Ectodermal cell (in vitro differentiated cells): ENCODE data around the gene PFDN4.

ENCODE experiments used
- H3K27ac ChIP-seq: 2 replicates; pipeline ENCODE4 v1.7.0; 2013; ENCODE audit warnings: mild to moderate bottlenecking, low read depth, low read length; ENCODE audit not compliant: insufficient read depth, poor library complexity, severe bottlenecking
- H3K27me3 ChIP-seq: 2 replicates; pipeline ENCODE4 v1.7.0; 2013; ENCODE audit warnings: mild to moderate bottlenecking, low read length; ENCODE audit not compliant: insufficient read depth, control insufficient read depth, poor library complexity, severe bottlenecking
- H3K36me3 ChIP-seq: one replicate; pipeline ENCODE4 v1.7.0; 2013; ENCODE audit warnings: low read length; ENCODE audit not compliant: control insufficient read depth, insufficient read depth
- H3K4me1 ChIP-seq: one replicate; pipeline ENCODE4 v1.7.0; 2013; ENCODE audit warnings: low read length; ENCODE audit not compliant: control insufficient read depth, insufficient read depth
- H3K4me3 ChIP-seq: 2 replicates; pipeline ENCODE4 v1.7.0; 2013; ENCODE audit warnings: low read depth, low read length, control low read depth; ENCODE audit not compliant: insufficient read depth
- H3K9me3 ChIP-seq: 2 replicates; pipeline ENCODE4 v1.7.0; 2013; ENCODE audit warnings: mild to moderate bottlenecking, low read length, moderate library complexity; ENCODE audit not compliant: control insufficient read depth
- WGBS, 2 experiments: methylation state at CpG; one replicate each; pipeline ENCODE4 v1.1.7; 2013; ENCODE audit warnings: missing lambda C conversion rate in 2 of 2; 5-methylcytosine and 5-hydroxymethylcytosine counted together

PFDN4 gene

DNA sequence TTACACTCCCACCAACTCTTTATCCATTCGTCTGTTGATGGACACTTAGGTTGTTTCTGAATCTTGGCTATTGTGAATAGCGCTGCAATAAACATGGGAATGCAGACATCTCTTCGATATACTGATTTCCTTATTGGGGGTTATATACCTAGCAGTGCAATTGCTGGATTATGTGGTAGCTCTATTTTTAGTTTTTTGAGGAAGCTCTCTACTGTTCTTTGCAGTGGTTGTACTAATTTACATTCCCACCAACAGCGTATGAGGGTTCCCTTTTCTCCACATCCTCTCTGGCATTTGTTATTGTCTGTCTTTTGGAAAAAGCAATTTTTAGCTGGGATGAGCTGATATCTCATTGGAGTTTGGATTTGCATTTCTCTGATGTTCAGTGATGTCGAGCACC lies 4.6 kb upstream of the PFDN4 start:
- Histone ChIP-seq H3K27me3 (no peaks in the 10 kb centered on the region), H3K27ac (no peak overlapping the region), H3K36me3 (no peaks in the 10 kb centered on the region), H3K4me3 (no peak overlapping the region), H3K4me1 (no peaks in the 10 kb centered on the region), H3K9me3 (no peaks in the 10 kb centered on the region)
- WGBS, 2 experiments = 71 to 74% methylated on average over 4 to 5 of the region's 5 CpGs

DNA sequence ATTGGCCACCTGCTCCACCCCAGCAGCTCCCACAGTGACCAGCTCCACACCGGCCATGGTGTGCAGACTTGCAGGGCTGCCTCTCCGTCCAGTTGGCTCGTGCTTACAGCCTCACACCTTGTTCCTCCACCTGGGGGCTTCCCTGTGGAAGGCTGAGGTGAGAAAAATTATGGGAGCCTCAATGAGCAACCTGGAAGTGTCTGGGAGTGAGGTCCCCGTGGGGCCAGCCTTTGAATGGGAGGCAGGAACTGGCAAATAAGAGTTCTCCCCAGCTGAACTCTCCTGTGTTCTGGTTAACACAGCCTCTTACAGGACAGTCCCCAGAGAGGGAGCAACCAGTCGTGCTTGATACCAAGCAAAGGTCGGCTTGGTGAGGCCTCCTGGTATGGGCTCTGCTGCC lies 3.8 kb upstream of the PFDN4 start:
- no peaks in the 10 kb centered on the region for H3K4me1 ChIP-seq
- H3K27me3 ChIP-seq = no peaks in the 10 kb centered on the region
- H3K4me3 ChIP-seq = no peak overlapping the region
- no peak overlapping the region for H3K27ac ChIP-seq
- H3K9me3 ChIP-seq = no peaks in the 10 kb centered on the region
- H3K36me3 ChIP-seq = no peaks in the 10 kb centered on the region
- WGBS, 2 experiments = 84 to 90% methylated on average over 6 of the region's 6 CpGs

DNA sequence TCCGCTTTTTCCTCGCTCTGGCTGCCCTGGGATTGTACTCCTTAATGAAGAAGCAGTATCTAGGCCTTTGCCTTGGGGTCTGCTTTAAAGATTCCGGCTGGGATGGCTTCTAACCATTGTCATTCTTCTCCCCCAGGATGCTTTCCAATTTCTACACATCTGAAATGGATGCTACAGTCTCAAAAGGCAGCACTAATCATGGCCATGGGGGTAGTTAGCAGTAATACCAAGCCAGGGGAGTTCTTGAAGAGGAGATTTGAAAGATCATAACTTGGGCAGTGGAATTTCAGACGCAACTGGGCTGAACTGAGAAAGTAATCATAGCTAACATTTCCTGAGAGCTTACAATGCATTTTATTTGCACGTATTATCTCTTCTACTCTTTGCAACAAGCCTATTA lies 3.4 kb upstream of the PFDN4 start:
- Histone ChIP-seq H3K27ac (no peak overlapping the region), H3K4me3 (no peak overlapping the region), H3K9me3 (no peaks in the 10 kb centered on the region), H3K27me3 (no peaks in the 10 kb centered on the region), H3K36me3 (no peaks in the 10 kb centered on the region), H3K4me1 (peaks cover 1% of the 10 kb centered on the region)
- WGBS, 2 experiments = 93 to 97% methylated on average over 5 of the region's 5 CpGs

DNA sequence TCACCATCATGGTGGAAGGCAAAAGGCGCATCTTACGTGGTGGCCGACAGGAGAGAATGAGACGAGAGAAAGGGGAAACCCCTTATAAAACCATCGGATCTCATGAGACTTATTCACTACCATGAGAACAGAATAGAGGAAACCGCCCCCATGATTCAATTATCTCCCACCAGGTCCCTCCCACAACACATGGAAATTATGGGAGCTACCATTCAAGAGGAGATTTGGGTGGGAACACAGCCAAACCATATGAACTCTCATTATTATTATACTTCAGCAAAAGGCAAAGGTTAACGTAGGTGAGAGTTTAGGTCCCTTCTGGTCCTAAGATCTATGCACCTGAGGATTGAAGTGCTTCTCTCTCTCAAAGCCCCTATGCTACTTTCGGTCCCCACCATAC lies 2.4 kb upstream of the PFDN4 start:
- Histone ChIP-seq H3K4me1 (peaks cover 8% of the 10 kb centered on the region), H3K9me3 (no peaks in the 10 kb centered on the region), H3K4me3 (no peak overlapping the region), H3K36me3 (no peaks in the 10 kb centered on the region), H3K27ac (no peak overlapping the region), H3K27me3 (no peaks in the 10 kb centered on the region)
- 92% methylated on average over 8 of the region's 8 CpGs for WGBS, 2 experiments

DNA sequence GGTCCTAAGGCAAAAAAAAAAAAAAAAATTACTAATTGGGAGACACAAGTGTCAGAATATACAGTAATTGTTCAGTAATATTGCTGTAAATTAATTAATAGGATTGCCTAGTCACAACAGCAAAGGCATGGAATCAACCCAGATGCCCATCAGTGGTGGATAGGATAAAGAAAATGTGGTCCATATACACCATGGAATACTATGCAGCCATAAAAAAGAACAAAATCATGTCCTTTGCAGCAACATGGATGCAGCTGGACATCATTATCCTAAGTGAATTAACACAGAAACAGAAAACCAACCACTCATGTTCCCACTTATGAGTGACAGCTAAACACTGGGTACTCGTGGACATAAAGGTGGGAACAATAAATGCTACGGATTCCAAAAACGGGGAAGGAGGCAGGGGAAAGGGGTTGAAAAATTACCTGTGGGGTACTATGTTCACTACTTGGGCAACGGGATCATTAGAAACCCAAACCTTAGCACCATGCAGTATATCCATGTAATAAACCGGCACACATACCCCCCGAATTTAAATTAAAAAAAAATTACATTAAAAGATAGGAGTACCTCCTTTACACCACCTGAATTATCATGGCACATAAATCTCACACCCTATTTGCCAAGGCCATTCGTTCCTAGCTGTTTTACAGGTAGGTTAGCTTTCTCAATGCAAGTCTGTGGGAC lies 689 bp upstream of the PFDN4 start:
- Histone ChIP-seq H3K27me3 (no peaks in the 10 kb centered on the region), H3K4me1 (peaks cover 8% of the 10 kb centered on the region), H3K36me3 (peaks cover 4% of the 10 kb centered on the region), H3K9me3 (no peaks in the 10 kb centered on the region), H3K4me3 (peak overlapping the region; percentile 95), H3K27ac (no peak overlapping the region)
- WGBS, 2 experiments = 79 to 83% methylated on average over 7 of the region's 7 CpGs

DNA sequence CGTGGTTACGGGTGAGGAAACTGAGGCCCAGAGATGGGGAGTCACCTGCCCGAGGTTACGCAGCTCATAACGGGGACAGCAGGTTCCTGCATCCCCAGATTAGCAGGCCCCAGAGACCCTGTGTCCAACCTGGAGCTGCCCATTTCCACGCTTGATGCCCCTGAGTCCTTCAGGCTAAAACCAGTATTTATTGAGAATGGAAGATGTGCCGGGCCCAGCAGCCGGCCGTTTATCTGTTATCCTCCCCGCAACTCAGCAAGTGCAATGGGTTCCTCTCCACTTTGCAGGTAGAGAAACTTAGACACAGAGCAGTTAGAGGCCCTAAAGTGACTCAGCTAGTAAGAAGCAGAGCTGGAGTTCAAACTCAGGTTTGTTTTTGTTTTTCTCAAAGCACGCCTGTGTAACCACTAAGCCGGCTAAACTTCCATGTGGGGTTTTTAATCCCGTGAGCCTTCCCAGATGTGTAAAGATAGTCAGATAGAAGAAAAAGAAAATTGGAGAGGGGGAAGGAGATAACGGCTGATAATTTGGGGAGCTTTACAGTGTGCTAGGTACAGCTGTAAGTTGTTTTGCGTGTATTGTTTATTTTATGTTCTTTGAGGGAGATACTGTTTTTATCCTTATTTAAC lies 775 bp downstream of the PFDN4 start:
- H3K36me3 ChIP-seq = peaks cover 4% of the 10 kb centered on the region
- H3K4me1 ChIP-seq = peaks cover 8% of the 10 kb centered on the region
- H3K27ac ChIP-seq = no peak overlapping the region
- H3K4me3 ChIP-seq = peak overlapping the region; percentile 95
- WGBS, 2 experiments = 9 to 10% methylated on average over 15 of the region's 15 CpGs
- H3K9me3 ChIP-seq = no peaks in the 10 kb centered on the region
- no peaks in the 10 kb centered on the region for H3K27me3 ChIP-seq

DNA sequence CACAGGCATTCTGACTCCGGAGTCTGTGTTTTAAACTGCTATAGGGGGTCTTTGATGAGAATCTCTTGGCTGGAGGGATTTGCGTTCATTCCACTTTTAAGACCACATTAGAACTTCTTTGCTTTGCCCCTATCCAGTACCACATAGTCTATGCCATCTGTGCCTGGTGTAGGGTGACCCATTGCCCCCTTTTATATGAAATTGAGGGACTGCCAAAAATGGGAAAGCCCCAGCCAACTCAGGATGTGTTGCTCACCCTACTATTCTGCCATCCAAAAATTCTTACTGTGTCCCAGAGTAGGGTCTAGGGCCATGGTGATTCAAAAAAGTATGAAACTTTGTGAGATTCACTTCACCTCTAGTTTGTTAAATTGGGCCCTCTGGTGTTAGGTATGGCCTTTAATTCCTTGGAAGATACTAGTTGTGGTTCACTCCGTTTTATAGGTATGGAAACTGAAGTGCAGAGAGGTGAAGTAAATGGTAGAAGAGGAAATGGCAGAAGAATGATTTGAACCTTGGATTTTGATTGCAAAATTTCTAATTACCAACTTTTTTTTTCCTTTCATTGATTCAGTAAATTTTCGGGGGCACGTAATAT lies 1.4 kb downstream of the PFDN4 start:
- Histone ChIP-seq H3K27ac (no peak overlapping the region), H3K9me3 (no peaks in the 10 kb centered on the region), H3K4me1 (peaks cover 8% of the 10 kb centered on the region), H3K4me3 (peak overlapping the region; percentile 95), H3K36me3 (peaks cover 4% of the 10 kb centered on the region), H3K27me3 (no peaks in the 10 kb centered on the region)
- 79 to 83% methylated on average over 5 of the region's 5 CpGs for WGBS, 2 experiments

DNA sequence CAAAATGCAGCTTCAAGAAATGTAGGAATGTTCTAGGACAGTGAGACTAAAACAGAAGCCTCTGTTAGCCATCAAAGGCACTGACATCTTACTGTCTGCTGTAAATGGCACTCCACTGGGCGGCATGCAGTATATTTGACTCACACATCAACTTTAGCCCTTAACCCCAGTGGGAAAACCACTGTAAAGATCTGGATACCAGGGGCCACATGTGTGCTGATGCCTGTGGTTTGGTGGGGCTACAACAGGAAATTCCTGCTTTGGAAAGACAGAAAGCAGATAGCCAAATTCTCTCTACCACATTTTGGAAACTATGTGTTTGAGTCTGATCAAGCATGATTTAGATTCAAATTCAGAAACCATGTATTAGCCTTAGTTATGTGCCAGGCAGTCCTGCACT lies 4.3 kb downstream of the PFDN4 start:
- peaks cover 8% of the 10 kb centered on the region for H3K4me1 ChIP-seq
- no peak overlapping the region for H3K4me3 ChIP-seq
- 95 to 100% methylated on average over 1 of the region's 1 CpG for WGBS, 2 experiments
- peaks cover 20% of the 10 kb centered on the region for H3K36me3 ChIP-seq
- H3K27me3 ChIP-seq = no peaks in the 10 kb centered on the region
- H3K9me3 ChIP-seq = no peaks in the 10 kb centered on the region
- no peak overlapping the region for H3K27ac ChIP-seq

DNA sequence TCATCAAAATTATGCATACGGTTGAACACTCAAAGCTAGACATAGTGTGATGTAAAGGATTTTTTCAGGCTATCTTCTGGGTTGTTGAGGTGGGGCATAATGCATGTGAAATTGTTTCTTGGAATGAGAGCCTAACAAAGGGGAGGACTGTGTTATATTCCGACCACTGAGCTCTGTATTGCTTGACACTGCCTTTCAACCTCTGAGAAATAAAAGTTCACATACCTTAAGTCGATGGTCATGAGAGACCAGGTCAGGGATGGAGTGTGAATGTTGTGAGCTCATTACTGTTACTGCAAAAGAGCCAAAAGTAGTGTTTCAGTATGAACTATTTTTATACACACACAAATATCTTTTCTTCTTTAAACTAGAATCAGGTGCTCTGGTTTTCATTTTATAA lies 5.0 kb downstream of the PFDN4 start:
- Histone ChIP-seq H3K4me1 (peaks cover 8% of the 10 kb centered on the region), H3K36me3 (peaks cover 20% of the 10 kb centered on the region), H3K27ac (no peak overlapping the region), H3K27me3 (no peaks in the 10 kb centered on the region), H3K9me3 (no peaks in the 10 kb centered on the region), H3K4me3 (no peak overlapping the region)
- 100% methylated on average over 3 of the region's 3 CpGs for WGBS, 2 experiments

DNA sequence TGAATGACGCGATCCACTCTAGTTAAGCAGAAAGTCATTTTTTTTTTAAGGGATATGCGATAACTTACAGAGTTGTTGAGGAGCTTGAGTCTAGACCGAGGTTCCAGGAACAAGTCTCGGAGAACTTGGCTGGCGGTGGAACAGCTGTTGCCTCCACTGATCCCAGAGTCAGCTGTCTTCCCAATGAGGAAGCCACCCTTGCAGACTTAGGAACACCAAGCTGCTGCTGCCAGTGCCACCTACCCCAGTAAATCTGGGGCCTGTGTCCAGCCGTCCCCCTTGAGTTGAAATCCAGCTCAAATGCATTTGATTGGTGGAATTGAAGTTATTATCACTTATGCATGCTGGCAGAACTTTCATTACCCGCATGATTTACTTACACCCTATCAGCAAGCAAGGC lies 6.7 kb downstream of the PFDN4 start:
- H3K27me3 ChIP-seq = no peaks in the 10 kb centered on the region
- H3K9me3 ChIP-seq = no peaks in the 10 kb centered on the region
- no peak overlapping the region for H3K27ac ChIP-seq
- peaks cover 20% of the 10 kb centered on the region for H3K36me3 ChIP-seq
- no peak overlapping the region for H3K4me3 ChIP-seq
- H3K4me1 ChIP-seq = peaks cover 6% of the 10 kb centered on the region
- 97 to 98% methylated on average over 7 to 8 of the region's 8 CpGs for WGBS, 2 experiments
